Activated T-cell treated with anti-CD3 and anti-CD28 coated beads, Interleukin-2, amount 50 U/mL, for 1 hour (primary cell): ENCODE data around the gene TBC1D19.
"Not testable (repeated sequence)": the region's sequence is repeated elsewhere in the genome, so short reads cannot be mapped to it uniquely, and the experiment has no call there.

Experiments used
- DNase-seq: peaks from one replicate; pipeline ENCODE4 v3.0.0-alpha.2; 2020

The TBC1D19 gene

DNA sequence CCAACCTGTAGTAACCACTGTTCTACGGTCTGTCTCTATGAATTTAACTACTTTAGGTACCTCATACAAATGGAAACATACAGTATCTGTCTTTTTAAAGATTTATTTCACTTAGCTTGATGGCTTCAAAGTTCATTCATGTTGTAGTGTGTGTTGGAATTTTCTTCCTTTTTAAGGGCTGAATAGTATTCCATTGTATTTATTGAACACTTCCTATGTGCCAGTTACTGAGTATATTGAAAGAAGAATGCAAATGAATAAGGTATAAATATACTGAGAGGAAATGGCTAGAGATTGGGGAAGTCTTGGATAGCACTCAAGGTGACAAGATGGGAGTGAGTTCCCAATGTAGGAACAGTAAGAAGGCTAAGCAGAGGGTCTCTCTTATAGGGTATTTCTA lies 17.3 kb downstream of the TBC1D19 start:
- no peak for DNase-seq

DNA sequence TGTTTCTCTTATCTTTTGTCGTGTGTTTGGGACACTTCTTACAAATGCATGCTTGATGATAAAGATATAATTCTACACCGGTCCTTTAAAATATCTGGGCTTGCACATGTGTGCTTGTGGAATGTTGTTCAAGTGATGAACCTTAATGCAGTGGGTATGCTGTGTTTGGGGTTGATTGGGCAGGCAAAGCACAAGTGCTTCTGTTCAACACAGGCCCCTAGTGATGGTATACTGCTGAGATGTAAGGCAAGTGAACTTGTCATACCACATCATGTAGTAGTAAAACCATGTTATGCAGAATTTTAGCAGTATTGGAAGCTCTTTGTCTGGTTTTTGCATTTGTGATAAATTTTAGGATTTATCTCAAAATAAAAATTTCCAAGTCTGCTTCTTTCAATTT lies 23.9 kb downstream of the TBC1D19 start:
- no peak for DNase-seq

DNA sequence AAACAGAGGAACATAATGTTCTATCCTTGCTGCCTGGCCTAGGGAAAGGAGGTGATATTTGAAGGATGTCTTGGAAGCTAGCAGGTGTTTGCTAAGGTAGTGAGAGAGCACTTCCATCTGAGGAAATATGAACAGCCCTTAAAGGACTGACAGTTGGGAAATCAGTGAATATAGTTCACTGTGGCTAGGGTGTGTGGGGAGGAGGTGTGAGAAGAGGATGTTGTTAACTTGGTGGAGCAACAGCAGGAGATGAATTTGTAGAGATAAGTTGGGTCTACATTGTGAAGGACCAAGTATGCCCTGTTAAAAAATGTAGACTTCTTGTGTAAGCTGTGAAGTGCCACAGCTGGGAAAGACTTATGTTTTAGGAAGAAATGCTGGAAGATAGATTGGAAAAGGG lies 25.5 kb downstream of the TBC1D19 start:
- DNase-seq, result no peak

DNA sequence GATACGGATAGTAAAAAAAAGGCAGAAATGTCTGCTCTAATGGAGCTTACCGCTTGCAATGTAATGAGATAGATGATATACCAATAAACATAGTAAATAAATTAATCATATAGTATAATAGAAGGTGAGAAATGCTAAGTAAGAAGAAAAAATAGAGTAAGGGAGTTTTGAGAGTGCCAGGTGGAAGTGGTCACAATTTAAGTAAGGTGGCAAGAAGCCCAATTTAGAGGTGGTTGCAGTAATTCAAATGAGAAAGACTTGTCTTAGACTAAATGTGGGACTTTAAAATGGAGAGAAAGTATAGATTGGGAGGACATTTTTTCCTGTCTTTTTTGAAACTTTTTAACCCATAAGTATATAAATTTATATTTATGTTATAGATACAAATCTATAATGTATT lies 26.0 kb downstream of the TBC1D19 start:
- no peak for DNase-seq

DNA sequence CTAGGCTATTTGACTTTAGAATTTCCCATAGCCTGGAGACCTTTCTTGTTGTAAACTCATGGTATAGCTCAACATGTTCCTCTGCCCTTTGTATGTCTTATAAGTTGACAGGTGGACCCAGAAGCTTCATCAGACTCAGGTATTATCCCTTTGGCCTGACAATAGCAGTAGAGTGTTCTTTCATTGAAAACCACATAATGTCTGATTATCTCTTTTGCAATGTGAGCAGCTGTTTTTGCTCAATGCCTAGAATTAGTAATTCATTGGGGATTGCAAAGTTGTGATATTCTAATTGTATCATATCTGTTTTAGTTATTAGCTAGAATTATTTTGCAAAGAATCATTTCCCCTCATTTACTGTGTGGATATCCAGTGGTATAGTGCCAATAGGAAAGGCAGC lies 27.5 kb downstream of the TBC1D19 start:
- DNase-seq, result no peak

DNA sequence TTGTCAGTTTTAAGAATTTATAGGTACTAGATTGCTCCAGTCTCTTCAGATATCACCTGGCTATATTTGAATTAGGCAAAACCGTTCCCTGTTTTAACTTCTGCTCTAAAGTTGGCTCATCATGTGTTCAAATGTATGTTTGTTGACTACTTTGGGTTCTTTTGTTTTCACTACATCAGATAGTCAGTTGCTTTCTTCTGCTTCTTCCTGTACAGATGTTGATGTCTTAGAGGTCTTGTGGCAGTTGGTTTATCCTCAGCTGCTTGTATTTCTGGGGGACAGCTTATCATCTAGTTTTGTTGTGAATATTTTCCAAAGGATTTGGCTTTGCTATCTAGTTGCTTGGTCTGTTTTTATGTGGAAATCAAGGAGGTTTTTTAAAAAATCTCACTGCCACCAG lies 28.0 kb downstream of the TBC1D19 start:
- DNase-seq, result no peak

DNA sequence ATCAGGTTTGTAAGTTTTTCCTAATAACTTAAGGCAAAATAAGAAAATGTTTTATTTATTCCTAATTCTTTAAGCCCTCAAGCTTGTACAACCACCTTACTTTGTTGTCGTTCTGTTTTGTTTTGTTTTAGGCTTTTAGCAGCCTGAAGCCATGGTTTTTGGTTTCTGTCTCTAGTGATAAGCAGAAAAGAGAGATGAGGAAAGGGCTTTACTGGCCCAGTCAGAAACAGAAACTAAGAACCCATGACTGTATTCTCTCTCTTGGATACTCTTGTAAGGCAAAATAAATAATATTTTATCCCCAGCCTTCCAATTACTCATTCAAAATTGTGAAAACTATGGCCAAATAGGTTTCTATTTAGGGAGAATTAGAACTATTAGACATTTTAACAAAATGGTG lies 29.4 kb downstream of the TBC1D19 start:
- DNase-seq, result no peak

DNA sequence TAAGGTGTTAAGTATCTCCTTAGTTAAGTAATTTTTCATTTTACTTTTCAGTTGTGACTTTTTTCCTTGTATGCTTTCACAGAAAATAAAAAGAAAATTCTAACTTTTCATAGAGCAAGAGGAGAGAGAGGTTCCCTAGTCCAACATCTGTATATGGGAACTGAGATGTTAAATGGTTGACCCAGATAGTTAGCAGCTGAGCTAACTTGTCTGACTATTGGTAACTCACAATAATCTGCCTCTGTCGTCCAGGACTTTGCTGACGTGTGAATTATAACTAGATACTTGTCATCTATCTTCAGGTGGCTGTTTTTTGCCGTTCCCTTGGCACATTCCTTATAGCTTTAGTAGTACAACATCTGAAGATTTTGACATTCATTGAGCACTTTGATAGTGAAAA lies 29.9 kb downstream of the TBC1D19 start:
- no peak for DNase-seq

DNA sequence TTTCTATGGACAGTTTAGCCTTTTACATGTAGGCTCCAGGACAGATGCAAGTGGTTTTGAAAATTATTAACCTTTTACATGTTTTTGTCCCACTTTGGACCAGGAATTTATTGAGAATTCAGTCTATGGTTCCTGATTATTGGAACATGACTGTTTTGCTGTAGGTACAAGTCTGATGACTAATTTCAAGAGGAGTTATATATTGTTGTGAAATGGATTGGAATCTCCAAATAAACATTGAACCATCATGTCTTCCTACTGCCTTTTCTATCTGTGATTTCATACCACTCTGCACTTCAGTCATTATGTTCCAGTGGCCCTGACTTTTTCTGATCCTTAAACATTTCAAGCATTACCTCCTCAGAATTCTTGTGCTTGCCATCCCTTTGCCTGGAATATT lies 35.9 kb downstream of the TBC1D19 start:
- no peak for DNase-seq

DNA sequence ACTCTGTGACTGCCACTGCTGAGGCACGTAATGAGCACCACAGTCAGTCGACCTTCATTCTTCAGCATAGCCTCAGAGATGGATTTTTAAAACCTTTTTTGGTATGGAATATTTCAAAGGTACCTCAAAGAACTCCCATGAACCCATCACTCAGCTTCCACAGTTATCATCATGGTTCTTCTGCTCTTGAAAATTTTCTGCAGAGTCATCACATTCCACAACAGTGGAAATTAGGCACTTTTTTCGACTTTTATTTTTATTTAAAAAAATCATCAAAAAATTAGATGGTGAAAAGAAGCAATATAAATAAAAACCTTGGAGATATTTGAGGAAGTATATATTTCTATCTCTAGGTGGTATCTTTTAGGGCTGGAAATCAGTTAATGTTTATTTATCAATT lies 37.5 kb downstream of the TBC1D19 start:
- no peak for DNase-seq

DNA sequence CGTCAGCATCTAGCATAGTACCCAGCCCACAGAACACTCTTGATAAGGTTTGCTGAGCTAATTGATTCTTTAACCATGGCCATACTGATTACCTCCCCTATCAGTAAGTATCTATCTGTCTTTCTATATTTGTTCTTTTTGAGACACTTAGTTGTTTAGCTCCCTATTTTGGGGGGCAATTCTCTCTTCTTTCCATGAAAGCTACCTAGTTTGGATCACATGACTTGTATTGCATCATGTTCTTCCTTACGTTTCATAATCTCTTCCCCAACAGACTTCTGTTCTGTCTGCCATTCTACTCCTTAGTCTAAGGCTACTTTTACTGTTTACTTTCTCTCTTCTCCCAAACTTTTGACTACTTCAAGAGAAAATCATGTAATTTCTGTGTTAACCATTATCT lies 39.0 kb downstream of the TBC1D19 start:
- no peak for DNase-seq

DNA sequence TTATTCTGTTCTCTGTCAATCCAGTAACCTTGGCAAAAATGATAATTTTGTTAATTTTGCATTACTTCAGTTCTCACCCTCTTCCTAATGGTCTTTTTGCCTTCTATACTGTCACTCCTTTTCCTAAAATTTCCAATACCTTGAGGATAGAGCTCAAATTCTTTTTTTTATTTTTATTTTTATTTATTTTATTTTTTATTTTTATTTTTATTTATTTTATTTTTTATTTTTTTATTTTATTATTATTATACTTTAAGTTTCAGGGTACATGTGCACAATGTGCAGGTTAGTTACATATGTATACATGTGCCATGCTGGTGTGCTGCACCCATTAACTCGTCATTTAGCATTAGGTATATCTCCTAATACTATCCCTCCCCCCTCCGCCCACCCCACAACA lies 42.8 kb downstream of the TBC1D19 start:
- not testable (repeated sequence) for DNase-seq

DNA sequence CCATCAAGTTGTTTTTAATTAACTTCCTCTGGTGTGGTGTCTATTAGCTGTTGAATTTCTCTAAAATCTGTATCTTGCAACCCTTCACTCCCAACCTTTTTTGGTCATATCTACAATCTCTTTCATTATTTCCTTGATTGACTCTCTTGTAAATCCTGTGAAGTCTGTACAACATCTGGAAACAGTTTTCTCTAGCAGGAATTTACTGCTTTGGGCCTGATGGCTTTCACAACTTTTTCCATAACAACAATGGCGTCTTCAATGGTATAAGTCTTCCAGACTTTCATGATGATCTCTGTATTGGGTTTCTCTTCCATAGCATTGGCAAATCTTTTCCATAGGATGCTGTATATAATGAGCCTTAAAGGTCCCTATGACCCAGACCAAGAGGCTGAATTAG lies 49.0 kb downstream of the TBC1D19 start:
- no peak for DNase-seq

DNA sequence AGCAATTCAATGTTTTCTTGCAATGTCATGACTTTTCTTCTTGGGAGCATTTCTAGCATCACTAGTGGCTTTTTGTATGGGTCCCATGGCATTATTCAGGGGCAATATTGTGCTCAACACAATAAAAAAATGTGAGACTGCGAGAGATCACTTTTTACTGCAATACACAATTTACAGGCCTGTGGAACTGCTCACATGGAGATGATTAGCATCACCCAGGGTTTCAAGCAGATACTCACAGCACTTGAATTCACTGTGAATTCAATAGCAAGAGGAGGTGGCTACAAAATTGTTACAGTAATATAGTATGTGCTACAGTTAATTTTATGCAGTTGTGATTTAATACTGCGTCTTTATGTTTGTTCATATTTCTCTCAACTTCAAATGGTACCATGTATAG lies 50.4 kb downstream of the TBC1D19 start:
- no peak for DNase-seq

DNA sequence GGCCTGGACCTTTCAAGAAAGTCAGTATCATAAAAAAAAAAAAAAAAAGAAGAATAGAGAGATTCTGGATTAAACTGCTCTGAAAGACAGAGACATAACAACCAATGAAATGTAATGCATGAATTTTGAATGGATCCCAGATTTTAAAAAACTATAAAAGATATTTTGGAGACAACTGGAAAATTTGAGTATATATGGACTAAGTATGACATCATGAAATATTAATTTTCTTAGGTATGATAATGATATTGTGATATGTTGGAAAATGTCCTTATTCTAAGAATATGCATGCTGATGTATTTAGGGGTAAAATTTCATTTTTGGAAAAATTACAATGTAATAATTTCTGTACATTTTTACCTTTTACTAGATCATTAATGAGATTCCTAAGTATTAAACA lies 52.6 kb downstream of the TBC1D19 start:
- DNase-seq, result no peak

DNA sequence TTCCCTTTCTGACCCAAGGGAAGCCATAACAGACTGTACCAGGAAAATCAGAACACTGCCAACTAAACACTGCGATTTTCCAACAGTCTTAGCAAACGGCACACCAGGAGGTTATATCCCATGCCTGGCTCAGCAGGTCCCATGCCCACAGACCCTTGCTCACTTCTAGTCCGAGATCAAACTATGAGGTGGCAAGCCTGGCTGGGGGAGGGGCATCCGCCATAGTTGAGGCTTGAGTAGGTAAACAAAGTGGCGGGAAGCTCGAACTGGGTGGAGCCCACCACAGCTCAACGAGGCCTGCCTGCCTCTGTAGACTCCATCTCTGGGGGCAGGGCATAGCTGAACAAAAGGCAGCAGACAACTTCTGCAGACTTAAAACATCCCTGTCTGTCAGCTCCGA lies 56.8 kb downstream of the TBC1D19 start:
- DNase-seq, result not testable (repeated sequence)

DNA sequence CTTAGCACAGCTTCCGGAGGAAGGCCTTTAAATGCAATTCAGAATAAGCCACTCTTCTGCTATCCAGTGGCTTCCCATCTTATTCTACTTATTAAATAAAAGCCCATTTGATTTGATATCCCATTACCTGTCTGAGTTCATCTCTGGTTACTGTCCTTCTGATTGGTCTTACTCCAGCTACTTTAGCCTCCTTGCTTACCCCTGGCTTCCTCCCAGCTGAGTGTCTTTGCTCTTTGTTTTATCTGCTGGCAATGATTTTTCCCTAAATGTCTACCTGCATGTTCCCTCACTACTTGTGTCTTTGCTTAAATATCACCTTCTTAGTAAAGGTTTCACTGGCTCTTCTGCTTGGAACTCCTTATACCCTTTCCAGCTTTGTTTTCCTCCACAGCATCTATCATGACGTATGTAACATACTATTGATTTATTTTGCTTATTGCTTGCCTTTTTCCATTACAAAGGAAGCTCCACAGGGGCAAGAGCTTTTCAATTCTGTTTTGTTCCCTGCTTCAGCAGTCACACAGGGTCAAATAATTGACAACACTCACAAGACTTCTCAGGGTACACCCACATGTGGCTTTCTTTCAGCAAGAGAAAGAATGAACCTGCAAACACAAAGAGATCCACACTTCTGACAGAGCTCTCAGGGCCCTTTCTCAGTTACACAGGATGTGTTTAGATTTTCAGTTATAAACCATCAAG lies 63.8 kb downstream of the TBC1D19 start:
- no peak for DNase-seq

DNA sequence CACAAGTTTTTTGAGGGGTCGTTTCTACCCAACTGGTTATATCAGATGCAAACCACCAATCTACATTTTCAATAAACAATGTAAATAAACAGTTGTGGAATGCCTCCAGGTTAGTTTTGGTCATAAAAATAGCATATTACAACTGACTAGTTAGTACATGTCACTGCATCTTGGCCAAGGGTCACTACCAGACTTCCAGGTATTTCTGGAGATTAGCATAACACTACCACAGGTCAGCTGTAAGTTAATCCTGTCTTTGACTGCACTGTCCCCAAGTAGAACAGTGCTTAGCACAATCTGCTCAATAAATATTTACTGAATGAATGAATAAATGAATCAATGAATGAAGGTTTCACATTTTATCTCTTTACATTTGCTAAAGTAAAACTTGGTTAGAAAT lies 64.4 kb downstream of the TBC1D19 start:
- DNase-seq, result no peak

DNA sequence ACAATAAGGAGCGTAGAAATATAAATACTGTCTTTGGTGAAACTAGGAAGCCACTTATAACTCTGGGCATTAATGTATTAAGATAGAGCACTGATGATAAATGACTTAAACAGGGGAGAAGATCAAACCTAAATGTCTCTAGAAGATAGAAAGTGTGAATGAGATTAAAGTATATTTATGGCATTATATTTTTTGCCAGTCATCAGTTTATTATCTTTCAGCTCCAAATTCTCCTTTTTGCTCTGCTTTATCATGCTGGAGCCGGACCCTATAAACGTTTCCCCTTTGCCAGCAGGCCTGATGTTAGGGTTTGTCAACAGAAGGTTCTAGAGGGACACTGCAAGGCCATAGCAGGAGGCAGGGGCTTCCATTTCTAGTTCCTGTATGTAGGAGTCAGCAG lies 76.4 kb downstream of the TBC1D19 start:
- no peak for DNase-seq

DNA sequence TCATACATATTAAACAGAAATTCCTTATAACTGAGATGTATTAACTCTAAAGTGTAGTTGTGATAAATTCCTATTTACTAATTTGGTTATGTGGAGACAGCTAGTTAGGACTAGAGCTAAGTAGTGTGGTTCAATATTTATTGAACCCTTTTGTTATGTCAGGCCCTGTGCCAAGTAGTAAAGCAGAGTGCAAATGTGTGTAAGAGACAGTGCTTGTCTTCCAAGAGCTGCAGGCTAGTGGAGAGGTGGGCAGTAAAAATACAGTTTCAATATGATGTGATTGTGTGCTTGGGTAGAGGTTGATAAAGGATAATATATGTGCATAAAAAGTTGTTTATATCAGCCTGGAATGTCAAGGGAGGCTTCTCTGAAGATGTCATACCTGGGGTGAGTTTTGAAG lies 80.0 kb downstream of the TBC1D19 start:
- no peak for DNase-seq

DNA sequence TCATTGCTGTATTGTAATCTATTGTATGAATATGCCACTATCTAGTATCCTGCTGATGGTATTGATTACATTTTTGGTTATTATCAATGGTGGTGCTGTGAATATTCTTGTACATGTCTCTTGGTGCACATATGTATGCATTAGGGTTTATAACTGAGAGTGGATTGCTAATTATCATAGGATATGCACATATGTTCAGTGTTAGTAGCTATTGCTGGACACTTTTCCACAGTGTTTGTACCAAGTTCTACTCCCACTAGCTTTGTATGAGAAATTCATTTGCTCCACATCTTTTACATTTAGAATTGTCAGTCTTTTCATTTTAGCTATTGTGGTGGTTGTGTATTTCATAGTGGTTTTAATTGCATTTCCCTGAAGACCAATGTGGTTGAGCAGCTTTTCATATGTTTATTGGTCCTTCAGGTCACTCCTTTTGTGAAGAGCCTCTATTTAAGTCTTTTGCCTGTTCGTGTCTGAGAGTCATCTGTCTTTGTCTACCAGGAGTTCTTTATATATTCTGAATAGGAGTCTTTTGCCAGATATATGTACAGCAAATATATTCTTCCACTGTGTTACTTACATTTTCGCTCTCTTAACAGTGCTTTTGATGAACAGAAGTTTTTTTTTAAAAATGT lies 87.1 kb downstream of the TBC1D19 start:
- no peak for DNase-seq

DNA sequence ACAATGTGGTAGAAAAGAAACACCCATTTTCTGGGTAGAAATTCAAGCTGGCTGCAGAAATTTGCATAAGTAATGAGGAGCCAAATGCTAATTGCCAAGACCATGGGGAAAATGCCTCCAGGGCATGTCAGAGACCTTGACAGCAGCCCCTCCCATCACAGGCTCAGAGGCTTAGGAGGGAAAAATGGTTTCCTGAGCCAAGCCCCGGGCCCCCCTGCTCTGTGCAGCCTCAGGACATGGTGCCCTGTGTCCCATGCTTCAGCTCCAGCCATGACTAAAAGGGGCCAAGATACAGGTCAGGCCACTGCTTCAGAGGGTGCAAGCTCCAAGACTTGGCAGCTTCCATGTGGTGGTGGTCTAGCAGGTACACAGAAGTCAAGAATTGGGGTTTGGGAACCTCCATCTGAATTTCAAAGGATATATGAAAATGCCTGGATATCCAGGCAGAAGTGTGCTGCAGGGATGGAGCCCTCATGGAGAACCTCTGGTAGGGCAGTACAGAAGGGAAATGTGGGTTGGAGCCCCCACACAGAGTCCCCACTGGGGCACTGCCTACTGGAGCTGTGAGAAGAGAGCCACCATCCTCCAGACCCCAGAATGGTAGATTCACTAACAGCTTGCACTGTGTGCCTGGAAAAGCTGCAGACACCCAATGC lies 95.3 kb downstream of the TBC1D19 start:
- not testable (repeated sequence) for DNase-seq

DNA sequence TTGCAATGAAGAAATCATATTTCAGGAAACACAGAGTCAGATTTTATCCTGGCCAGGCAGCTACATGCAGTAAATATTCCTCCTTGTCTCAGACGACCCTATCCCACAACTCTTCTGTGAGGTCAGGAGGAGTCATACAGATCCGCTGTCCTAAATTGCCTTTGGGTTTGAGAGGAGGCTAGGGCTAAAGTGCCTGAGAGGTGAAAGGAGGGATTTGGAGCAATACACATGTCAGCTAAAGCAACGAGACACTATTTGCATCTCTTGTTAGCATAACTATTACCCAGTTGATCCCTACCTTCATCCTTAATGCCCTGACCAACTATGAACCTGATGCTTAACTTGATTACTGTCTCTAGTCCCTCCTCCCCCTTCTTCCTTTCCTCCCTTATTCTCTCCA lies 98.6 kb downstream of the TBC1D19 start:
- no peak for DNase-seq

DNA sequence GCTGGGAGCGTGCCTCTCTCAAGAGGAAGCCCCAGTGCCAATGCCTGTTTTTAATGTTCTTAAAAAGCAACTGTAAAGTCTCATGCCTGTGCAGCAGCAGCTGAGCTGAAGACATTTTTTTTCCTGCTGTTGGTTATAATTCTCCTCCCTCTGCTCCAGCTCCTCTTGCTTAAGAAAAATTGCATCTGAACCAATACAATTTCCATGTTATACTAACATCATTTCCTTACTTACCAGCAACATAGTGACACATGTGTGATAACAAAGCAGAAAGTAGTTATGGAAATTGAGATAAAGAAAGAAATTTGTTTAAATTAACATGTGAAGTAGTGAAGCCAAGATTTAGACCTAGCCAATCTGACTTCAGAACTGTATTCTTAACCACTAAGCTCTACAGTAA lies 101.4 kb downstream of the TBC1D19 start:
- no peak for DNase-seq

DNA sequence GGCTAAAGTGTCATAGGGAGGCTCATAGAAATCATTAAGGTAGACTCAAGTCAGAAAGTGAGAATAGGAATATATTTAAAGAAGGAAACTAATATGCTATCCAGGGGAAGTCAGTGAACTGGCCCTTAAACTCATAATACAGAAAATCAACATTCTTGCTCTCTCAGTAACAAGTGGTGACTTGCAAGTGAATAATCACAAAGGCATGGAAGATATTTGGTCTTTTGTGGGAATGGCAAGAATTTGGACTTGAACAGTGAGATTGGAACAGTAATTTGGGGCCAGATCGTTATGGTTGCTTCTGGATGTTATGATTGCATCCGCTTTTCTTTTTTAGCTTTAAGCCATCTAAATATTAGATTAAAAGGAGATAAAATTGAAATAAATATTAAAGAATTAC lies 103.8 kb downstream of the TBC1D19 start:
- no peak for DNase-seq
